Kidney (tissue), 14 donors: Measurements from ENCODE around the gene CACNA1F. TPM values are rescaled to one million over a fixed set of nuclear protein-coding genes. Genes with fewer than 3 reads are reported as not detected.

Experiments
- DNase-seq, 5 donors: peaks; one replicate each; pipeline ENCODE4 v3.0.0-alpha.2; 2013 to 2020
- FAIRE-seq: peaks from 2 replicates; lab custom pipeline; 2012; peaks lifted over from hg19 to GRCh38; lab: Jason Lieb, UNC
- H3K27ac ChIP-seq, 2 donors: one replicate each; pipeline ENCODE4 v1.7.0; 2013; ENCODE audit warnings: low read depth in 2 of 2, low read length in 2 of 2, inconsistent platforms in 1 of 2
- H3K27me3 ChIP-seq: one replicate; pipeline ENCODE4 v1.7.1; 2013; ENCODE audit warnings: low read length, inconsistent platforms; ENCODE audit not compliant: control insufficient read depth, insufficient read depth
- H3K36me3 ChIP-seq, 3 donors: one replicate each; pipeline versions ENCODE4 v1.7.0 to v1.7.1; 2013; ENCODE audit warnings: low read length in 3 of 3, control low read depth in 1 of 3, inconsistent platforms in 1 of 3; ENCODE audit not compliant: insufficient read depth in 3 of 3, control insufficient read depth in 2 of 3
- H3K4me1 ChIP-seq, 3 donors: one replicate each; pipeline versions ENCODE4 v1.7.0 to v1.7.1; 2013; ENCODE audit warnings: low read length in 3 of 3, inconsistent platforms in 1 of 3, low read depth in 1 of 3; ENCODE audit not compliant: control insufficient read depth in 2 of 3, insufficient read depth in 2 of 3
- H3K4me3 ChIP-seq, 3 donors: one replicate each; pipeline versions ENCODE4 v1.7.0 to v1.8.1; 2013; ENCODE audit warnings: low read length in 3 of 3, control low read depth in 1 of 3, inconsistent platforms in 1 of 3
- H3K9ac ChIP-seq, 3 donors: one replicate each; pipeline versions ENCODE4 v1.7.0 to v1.7.1; 2013; ENCODE audit warnings: low read length in 3 of 3, control low read depth in 1 of 3, inconsistent platforms in 1 of 3
- H3K9me3 ChIP-seq, 3 donors: one replicate each; pipeline versions ENCODE4 v1.7.0 to v1.7.1; 2013; ENCODE audit warnings: low read length in 3 of 3, control low read depth in 1 of 3, inconsistent platforms in 1 of 3; ENCODE audit not compliant: control insufficient read depth in 2 of 3, insufficient read depth in 1 of 3
- intact Hi-C: fragments of 100-400 bp; cut with DNase I; formaldehyde crosslinking; loops from one replicate; pipeline ENCODE4 v1.11.1; 2022
- polyA plus RNA-seq: library from polyadenylated mRNA; stranded (reverse); fragments of 350-450 nt; fragmentation: Illumina TruSeq; extraction: RNeasy Lipid Tissue Mini Kit (QIAGEN cat#74804); gene quantifications from one replicate; pipeline ENCODE4 v1.2.3, GENCODE V29; 2014; ENCODE audit warnings: low read depth, low replicate concordance; ENCODE audit not compliant: insufficient read depth
- total RNA-seq: library from RNA; stranded (reverse); fragmentation: NEBNext Ultra II Directional; extraction: Animal tissue kit (Norgen Biotek cat#: 25700); gene quantifications from one replicate; pipeline ENCODE4 v1.2.1, GENCODE V29; 2021
- TF ChIP-seq, protein P1 (sequence below): IDR thresholded peaks from 3 replicates; pipeline ENCODE4 v1.5.1; 2012; ENCODE audit warnings: mild to moderate bottlenecking, moderate library complexity, borderline replicate concordance; ENCODE audit not compliant: insufficient read depth; ENCODE audit errors: extremely low read depth
- donor health status: control.
- donor health status: control.
- donor health status: control.
- donor health status: control.
- donor health status: control.
- donor health status: DM: yes; HTN: yes; CAD: no.
- donor health status: Normal renal cell carcinoma (clear cell type).

CACNA1F gene
- total and polyA plus RNA-seq, 2 donors from 2014 or later: 0.15 to 0.25 TPM

DNA sequence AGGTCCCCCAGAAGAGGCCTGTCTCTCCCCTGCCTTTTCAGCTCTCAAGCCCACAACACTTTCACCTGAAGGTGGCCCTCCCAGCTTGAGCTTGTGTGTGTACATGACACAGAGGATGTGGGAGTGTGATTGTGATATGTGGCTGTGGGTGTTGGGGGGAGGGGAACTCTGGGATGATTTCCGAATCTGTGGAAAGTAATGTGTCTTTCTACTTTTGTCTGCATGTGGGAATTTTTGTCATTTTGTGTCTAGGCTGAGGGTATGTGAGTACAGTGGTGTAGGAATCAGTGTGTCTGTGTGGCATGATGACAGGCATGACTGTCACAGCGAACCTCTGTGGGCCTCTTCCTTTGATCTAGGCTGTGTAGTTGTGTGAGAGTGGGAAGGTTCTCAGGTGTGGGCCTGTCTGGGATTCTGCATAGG is 39.6 kb downstream of the CACNA1F start:
- FAIRE-seq: no peak
- intact Hi-C loops: no loop called here
- H3K27ac ChIP-seq: no peak overlapping the region

DNA sequence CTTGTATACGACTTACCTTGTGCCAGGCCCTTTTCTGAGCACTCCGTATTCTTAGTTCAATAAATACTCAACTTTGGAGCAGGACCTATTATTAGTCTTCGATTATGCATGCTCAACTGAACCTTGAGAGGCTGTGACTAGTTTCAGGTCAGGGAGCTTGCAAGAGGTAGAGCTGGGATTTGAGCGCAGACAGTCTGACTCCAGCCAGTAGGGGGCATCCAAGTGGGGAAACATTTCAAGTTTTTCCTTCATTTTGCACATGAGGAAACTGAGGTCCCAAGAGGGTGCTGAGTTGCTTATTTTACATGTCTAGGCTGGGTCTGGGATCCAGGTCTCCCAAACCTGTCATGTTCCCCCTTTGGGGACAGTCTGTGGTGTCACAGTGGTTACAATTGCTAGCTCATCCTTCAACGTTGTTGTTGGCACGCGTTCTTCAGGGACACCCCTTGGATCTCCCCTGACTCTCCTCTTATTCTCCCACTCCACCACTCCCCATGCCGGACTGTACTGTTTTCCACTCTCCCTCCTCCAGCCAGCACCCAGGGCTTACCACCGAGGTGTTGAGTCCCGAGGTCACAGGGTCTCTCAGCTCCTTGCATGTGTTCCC is 40.3 kb downstream of the CACNA1F start:
- Histone ChIP-seq H3K4me1 (no peaks in the 10 kb centered on the region), H3K9me3 (no peaks in the 10 kb centered on the region), H3K9ac (no peak overlapping the region), H3K4me3 (no peak overlapping the region), H3K36me3 (no peaks in the 10 kb centered on the region), H3K27me3 (no peaks in the 10 kb centered on the region), H3K27ac (no peak overlapping the region)
- TF ChIP-seq, protein P1, sequence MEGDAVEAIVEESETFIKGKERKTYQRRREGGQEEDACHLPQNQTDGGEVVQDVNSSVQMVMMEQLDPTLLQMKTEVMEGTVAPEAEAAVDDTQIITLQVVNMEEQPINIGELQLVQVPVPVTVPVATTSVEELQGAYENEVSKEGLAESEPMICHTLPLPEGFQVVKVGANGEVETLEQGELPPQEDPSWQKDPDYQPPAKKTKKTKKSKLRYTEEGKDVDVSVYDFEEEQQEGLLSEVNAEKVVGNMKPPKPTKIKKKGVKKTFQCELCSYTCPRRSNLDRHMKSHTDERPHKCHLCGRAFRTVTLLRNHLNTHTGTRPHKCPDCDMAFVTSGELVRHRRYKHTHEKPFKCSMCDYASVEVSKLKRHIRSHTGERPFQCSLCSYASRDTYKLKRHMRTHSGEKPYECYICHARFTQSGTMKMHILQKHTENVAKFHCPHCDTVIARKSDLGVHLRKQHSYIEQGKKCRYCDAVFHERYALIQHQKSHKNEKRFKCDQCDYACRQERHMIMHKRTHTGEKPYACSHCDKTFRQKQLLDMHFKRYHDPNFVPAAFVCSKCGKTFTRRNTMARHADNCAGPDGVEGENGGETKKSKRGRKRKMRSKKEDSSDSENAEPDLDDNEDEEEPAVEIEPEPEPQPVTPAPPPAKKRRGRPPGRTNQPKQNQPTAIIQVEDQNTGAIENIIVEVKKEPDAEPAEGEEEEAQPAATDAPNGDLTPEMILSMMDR: peak; percentile 28
- DNase-seq: peak in 1 of 5 donors; percentile 26
- intact Hi-C loops: no loop called here
- FAIRE-seq: no peak

More for the DNA sequence above, 39.6 kb downstream of the CACNA1F start:
- H3K9ac ChIP-seq: no peak overlapping the region
- H3K27me3 ChIP-seq: no peaks in the 10 kb centered on the region
- DNase-seq: no peak
- no peaks in the 10 kb centered on the region for H3K9me3 ChIP-seq
- TF ChIP-seq, protein P1: no peak
- no peaks in the 10 kb centered on the region for H3K36me3 ChIP-seq
- no peaks in the 10 kb centered on the region for H3K4me1 ChIP-seq
- H3K4me3 ChIP-seq: no peak overlapping the region

DNA sequence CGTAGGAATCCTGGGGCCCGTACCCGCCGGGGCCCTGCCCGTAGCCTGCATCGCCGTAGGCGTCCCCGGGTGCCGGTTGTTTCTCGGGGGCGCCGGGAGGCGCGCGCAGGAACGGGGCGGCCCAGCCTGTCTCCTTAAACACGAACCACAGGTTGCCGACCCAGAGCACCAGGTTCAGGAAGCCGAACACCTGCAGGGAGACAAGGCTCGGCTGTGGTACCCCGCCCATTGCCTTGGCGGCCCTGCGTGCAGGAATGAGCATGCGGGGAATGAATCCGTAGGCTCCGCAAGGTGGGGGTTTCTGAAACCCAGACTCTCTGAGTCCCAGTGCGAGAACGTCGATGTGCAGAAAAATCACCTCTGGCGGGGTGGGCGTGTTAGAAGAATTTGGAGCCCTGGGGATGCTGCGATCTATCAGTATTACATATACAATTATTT is 41.5 kb downstream of the CACNA1F start:
- DNase-seq: no peak
- Histone ChIP-seq H3K27ac (peak overlapping the region in 1 of 2 donors; percentile 67), H3K4me3 (peak overlapping the region; percentile 44 to 65 (median 54)), H3K9me3 (no peaks in the 10 kb centered on the region), H3K9ac (peak overlapping the region; percentile 15 to 73 (median 55)), H3K4me1 (no peaks in the 10 kb centered on the region), H3K36me3 (no peaks in the 10 kb centered on the region), H3K27me3 (no peaks in the 10 kb centered on the region)
- TF ChIP-seq, protein P1: no peak
- no peak for FAIRE-seq
- intact Hi-C loops: no loop called here
